ENCODE data around the gene PLEKHA3.
"Not testable (repeated sequence)": the region's sequence is repeated elsewhere in the genome, so short reads cannot be mapped to it uniquely, and the experiment has no call there.

Gene PLEKHA3

GRCh38 chr2:178480227-178481181 is at the start of gene PLEKHA3:
Gene PLEKHA3 (plus strand): TSS chr2:178480457. CDS start chr2:178480870, 413 bp downstream.
- peak; percentile 52 to 60 (median 53) for DNase-seq (ENCODE audit: low read depth in 3 of 3)

GRCh38 chr2:178436662-178437061 is 43.6 kb upstream of the PLEKHA3 start:
- DNase-seq (ENCODE audit: low read depth in 3 of 3), result no peak

DNA sequence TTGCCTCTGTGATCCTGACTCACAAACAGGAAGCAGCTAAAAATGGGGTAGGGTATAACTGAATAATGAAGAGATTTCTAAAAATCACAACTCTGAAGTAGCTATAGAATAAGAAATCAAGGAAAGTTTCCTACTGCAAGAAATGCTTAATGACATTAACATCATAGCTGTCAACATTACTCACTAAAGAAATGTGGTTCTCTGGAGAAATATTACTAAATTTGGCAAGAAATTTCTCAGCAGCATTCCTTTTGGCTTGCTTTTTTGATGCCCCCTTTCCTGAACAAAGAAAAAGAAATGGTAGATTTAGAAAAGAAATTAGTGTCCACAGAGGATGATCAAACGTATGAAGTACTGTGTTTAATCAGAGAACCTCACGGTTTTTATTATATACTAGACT is 38.8 kb upstream of the PLEKHA3 start:
- no peak for DNase-seq (ENCODE audit: low read depth in 3 of 3)

DNA sequence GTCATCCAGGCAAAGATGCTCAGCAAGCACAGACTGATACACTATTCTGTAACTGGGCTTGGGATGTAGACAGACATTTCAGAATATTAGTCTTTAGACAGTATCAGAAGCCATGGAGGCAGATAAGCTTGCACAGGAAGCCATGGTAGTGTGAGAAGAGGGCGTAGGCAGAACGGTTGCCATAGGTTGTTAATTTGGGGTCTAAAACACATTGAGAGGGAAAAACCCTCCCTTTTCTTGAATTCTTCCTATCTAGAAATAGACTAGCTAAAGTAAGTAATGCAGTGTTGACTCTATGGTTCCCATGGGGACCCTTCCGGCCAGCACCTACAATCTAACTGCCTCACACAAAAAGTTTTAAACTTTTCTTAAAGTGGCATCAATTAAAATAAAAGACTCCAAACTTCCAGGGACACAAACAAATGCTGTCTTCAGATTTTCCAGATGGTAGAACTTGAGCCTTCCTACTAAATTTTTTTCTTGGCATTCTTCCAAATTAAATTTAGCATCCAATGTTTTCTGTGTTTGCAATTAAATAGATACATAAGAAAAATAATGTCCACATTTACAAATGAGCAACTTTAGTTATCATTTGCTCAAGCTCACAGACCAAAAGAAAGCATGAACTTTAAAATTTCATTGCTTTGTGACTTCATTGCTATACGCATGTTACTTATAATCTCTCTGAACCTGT is 31.1 kb upstream of the PLEKHA3 start:
- no peak for DNase-seq (ENCODE audit: low read depth in 3 of 3)

DNA sequence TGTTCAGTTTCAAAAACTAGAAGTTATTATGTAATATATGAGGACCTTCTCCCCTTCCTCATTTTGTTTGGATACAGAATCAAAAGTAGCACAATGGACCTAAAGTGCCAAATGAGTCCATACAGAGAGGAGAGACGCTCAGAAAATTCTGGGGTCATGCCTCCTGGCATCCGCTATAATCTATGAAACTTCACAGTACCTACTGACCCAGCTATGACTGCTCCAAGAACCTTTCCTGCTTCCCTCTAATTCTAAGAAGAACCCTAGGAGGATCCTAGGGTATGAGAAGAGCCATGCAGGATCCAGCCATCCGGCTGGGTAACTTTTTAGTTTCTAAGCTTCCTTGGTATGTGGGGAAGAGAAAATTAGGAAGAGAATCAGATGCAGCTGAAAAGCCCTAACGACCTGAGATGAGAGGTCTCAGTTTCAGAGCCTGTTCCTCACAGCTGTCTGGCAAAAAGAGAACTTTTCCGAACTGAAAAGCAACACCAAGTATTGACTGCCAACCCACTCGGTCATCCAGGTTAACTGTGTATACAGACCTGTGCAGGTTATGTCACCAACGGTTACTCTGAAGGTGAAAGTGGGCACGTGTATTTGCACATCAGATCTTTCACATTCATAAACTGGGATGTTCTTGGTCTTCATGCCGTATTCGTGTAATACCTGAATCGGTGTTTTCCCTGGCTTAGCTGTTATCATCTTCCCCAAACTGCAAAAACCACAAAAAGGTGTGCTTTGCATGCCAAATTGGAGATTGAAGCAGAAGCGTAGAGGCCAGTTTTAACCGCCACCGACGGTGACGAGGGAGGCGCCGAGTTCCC is 30.3 kb upstream of the PLEKHA3 start:
- DNase-seq (ENCODE audit: low read depth in 3 of 3), result no peak

DNA sequence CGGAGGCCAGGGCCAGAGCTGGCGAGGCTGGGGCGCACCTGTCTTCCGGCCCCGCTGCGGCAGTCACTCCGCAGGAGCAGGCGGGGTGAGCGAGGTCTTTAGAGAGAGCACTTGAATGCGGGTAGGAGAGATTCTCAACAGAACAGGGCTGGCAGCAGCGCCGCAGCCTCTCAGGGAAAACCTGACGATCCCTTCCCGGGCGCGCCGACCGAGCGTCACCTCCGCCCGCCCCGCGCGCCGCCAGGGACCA is 29.8 kb upstream of the PLEKHA3 start:
- peak in 1 of 3 donors; percentile 74 for DNase-seq (ENCODE audit: low read depth in 3 of 3)

DNA sequence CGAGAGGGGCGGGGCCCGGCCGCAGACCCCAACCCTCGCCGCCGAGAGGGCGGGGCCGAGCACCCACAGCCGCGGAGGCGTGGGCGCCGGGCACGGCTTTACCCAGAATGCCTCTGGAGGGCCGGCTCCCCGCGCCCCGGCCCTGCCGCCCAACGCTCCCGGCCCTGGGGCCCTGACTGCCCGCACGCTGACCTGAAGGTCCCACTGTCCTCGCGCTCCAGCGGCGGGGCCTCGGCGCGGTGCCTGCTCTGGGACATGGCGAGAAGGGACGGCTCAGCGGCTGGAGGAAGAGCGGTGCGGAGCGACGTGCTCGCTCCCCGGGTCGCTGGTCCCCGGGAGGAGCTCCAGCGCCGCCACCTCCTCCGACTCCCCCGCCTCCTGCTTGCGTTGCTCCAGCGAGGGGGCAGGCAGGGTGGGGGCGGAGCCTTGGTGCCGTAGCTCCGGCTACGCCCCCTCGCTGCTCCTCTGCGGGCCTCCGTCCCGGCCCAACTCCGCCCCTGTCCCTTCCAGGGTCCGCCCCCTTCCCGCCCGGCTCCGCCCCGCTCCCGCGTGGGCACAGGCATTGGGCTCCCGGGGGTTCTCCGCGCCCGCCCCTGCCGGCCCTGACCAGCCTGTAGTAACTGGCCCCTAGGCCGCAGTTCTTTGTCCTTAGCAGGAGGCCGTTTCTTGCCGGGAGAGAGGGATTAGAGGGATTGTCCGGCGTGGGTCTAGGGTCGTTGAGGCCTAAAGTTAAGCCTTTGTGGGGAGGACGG is 29.3 kb upstream of the PLEKHA3 start, which contains the start of the genes PJVK and PRKRA:
Gene PJVK (plus strand): TSS at position 605 of the 752 bp plus-strand sequence. CDS start 2,032 bp downstream, outside the sequence.
Gene PRKRA (minus strand): TSS at position 402 of the 752 bp plus-strand sequence. CDS start 145 bp downstream, at position 257.
- DNase-seq (ENCODE audit: low read depth in 3 of 3), result peak; percentile 89 to 96 (median 92)

DNA sequence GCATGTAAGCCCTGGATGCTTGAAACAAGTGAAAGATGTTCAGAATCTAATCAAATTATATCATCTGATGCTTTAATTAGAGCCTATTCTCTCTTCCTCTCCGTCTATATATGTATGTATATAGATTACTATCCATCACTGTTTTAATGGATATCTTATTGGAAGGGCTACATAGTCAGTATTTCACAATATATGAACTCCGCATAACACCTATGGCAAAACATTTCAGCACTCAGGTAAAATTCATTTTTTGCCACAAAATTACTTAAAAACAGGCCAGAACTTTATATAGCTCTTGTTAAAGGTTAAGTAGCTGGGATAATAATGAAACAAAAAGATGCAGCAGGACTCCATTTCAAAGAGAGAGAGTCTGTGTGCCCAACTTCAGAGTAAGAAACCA is 27.9 kb upstream of the PLEKHA3 start:
- no peak for DNase-seq (ENCODE audit: low read depth in 3 of 3)

GRCh38 chr2:178452870-178453269 is 27.4 kb upstream of the PLEKHA3 start:
- no peak for DNase-seq (ENCODE audit: low read depth in 3 of 3)

GRCh38 chr2:178455947-178456346 is 24.3 kb upstream of the PLEKHA3 start:
- no peak for DNase-seq (ENCODE audit: low read depth in 3 of 3)

- DNase-seq (ENCODE audit: low read depth in 3 of 3), result no peak
Measured at GRCh38 chr2:178457390-178457886, 22.8 kb upstream of the PLEKHA3 start.

GRCh38 chr2:178469219-178469849 is 10.9 kb upstream of the PLEKHA3 start:
- no peak for DNase-seq (ENCODE audit: low read depth in 3 of 3)

DNA sequence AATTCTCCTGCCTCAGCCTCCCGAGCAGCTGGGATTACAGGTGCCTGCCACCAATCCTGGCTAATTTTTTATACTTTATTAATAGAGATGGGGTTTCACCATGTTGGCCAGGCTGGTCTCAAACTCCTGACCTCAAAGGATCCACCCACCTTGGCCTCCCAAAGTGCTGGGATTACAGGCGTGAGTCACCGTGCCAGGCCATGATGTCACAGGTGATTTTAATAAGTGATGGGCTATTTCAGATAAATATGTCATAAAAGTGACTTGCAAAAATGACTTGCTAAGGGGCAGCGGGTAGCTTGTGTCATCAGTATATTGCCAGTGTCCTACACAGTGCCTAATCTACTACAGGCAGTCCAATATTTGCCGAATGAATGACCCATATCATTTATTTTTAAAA is 8.9 kb upstream of the PLEKHA3 start:
- DNase-seq (ENCODE audit: low read depth in 3 of 3), result not testable (repeated sequence)

DNA sequence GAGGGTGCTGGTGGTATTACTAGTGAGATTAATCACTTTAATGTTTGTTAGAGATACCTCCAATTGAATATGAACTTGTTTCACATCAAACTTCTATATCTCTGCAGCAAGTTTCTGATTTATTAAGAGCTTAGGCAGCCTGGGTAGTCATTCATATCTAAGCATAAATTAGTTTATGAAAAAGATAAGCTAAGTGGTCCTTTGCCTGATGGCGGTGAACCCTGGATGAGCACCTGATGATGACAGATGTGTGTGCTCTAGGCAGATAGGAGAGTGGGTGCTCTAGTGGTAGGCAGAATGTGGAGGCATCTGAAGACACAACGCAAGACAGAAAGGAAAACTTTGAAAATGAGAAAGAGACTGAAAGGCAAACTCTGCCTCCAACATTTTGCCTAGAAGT is 6.9 kb upstream of the PLEKHA3 start:
- no peak for DNase-seq (ENCODE audit: low read depth in 3 of 3)

DNA sequence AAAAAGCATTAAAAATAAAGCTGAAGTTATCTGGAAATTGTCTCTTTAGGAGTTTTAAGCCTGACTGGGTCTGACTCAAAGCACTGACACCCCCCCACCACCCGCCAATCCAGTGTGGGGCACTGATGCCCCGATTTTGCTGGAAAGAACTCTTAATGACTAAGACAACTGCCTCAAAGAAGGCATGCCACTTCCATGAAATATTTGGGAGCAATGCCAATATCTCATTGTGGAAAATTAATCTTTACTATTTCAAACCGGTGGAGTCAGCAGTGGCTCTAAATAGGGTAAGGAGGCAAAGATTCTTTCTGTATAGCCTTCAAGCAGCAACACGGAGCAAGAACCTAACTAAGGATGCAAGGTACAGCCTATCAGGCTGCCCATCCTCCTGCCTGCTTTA is 6.3 kb upstream of the PLEKHA3 start:
- no peak for DNase-seq (ENCODE audit: low read depth in 3 of 3)

DNA sequence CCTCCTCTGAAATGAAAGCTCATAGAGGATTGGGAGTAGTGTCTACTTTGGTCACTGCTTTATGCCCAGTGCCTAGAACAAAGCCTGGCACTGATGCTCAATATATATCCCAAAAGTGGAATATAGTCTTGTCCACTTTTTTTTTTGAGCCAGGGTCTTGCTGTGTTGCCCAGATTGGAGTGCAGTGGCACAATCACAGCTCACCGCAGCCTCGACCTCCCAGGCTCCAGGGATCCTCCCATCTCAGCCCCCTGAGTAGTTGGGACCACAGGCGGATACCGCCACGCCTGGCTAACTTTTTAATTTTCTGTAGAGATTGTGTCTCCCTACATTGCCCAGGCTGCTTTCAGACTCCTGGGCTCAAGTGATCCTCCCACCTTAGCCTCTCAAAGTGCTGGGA is 5.7 kb upstream of the PLEKHA3 start:
- DNase-seq (ENCODE audit: low read depth in 3 of 3), result no peak

DNA sequence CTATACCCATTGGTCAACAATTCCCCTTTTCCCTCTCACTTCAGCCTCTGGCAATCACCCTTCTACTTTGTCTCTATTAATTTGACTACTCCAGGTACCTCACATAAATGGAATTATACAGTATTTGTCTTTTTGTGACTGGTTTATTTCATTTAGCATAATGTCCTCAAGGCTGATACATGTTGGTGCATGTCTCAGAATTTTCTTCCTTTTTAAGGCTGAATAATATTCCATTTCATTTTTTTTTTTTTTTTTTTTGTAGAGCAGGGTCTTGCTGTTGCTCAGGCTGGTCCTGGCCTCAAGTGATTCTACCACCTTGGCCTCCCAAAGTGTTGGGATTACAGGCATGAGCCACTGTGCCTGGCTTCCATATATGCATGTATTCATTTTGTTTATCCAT is 3.8 kb upstream of the PLEKHA3 start:
- DNase-seq (ENCODE audit: low read depth in 3 of 3), result no peak

DNA sequence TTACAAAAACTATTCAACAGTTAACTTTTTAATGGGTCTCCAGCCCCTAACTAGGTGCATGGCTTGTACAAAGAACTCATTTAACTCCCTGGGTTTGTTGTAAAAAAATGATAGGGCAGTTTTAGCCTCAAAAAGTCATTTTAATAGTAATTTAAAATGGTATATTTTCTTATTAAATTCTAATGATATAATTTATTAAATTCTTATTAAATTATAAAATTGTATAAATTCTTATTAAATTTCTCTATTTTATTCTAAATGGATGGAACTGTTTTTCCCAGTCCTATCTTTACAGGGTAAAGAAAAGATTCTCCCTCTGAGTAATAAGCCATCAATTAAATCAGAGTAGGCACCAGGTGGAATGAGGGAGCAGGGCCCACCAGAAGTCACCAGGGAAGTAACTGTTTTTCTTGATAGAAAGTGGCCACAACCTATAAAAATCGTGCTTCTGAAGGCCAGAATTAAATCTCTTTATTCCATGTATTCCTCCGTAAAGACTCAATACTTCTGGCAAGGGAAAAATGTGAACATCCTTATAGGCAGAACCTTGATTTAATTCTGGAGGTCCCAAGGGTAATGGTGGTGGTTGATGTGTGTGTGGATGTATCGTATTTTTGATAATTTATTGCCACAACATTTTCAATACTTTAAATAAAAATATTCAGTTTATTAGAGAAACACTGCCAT is 2.7 kb upstream of the PLEKHA3 start:
- DNase-seq (ENCODE audit: low read depth in 3 of 3), result no peak

GRCh38 chr2:178478130-178478438 is 2.2 kb upstream of the PLEKHA3 start:
- DNase-seq (ENCODE audit: low read depth in 3 of 3), result no peak

All from stimulated activated CD4-positive, alpha-beta T cell treated with anti-CD3 and anti-CD28 coated beads, TNF-alpha, amount 100 ng/mL, for 48 hours (primary cell).